GM18517 (cell line): ENCODE results near the gene CREBBP.

Source experiments
- ATAC-seq: cut with Tn5 transposase; IDR thresholded peaks from one replicate; pipeline ENCODE4 v1.9.1; 2021; ENCODE audit warnings: mild to moderate bottlenecking, moderate library complexity; ENCODE audit not compliant: unreplicated experiment

Gene CREBBP

GRCh38 chr16:3797904-3798811, 82.4 kb downstream of the CREBBP start:
- ATAC-seq = no peak

DNA sequence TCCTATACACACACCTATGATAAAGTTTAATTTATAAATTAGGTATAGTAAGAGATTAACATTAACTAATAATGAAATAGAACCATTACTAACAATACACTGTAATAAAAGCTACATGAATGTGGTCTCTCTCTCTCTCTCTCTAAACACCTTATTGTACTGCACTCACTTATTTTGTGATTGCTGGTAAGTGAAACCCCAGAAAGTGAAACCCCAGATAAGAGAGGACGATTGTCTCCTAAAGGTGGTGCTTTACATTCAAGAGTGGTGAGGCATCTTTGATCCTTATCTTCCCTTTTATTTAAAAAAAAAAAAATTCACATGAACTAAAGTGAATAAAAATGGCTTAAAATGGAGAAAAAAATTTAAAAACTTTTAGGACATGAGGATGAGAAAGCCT, 83.0 kb downstream of the CREBBP start:
- ATAC-seq = no peak

- ATAC-seq = no peak
Observed at GRCh38 chr16:3793161-3793576, 87.3 kb downstream of the CREBBP start.

DNA sequence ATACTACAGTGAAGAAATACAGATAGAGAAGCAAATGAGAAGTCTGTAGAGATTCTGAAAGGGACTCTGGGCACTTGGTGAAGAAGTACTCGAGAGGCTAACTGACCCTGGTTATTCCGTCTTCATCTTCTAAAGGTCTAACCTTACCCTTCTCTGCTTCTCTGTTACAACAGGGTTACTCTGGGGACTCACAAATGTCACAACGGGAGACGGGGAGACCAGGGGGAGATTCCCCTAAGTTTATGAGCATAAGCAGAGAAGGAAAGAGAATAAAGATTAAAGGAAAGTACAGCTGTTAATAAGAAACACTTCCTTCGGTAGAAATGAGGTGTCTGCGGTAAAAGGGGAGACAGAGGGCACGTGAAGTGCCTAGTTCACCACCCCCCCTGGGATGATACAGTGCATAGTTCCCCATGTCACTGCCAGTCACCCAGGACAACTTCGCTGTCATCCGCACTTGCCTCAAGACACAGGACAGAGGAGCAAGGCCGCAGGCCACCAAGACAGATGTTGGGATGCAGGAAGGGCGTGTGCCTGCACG, 88.0 kb downstream of the CREBBP start:
- ATAC-seq = no peak

DNA sequence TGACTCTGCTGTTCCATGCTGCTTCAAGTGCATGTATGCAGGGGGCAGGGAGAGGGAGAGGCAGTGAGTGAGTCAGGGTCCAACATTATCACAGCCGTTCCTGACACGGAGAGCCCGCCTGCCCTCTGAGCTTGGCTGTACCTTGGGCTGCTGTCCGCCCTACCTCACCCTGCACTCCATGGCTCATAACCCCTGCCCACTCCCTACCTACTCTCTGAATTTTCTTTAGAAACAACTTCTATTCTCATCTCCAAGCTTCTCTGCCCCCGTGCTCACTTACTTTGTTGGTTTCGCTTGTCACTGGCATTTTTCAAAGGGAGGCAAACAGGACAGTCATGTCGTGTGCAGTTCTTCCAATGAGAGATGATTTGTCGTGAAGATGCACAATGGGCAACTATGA, 88.8 kb downstream of the CREBBP start:
- ATAC-seq = no peak

DNA sequence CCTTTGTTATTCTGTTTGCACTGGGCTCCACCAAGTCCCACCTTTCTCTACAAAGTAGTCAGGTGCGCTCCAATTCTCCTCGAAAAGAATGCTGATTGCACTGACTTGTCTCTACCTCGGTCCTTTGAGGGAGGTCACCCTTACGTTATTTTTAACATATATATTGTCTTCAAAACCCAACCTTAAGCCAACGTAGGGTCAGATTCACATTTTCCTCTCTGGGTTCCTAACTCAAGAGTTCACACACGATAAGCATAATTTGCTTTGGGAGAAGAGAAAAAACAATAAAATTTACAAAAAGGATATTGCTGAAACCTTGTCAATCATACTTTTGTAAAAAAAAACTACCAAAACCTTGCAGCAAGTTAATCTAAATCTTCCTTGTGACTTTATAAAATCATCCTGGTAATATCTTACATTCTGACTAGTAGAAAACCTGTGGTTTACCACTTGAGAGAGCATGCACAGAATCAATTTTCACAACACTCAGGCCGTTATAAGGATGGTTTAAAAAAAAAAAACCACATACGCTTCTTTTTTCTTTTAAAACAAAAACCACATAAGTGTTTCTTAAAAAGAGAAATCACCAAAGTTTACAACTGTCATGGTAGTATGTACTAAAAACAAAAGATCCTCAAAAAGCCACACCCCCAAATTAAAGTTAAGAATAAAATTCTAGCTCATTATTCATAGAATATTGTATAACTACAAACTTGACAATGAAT, 91.0 kb downstream of the CREBBP start:
- ATAC-seq = peak; percentile 47

GRCh38 chr16:3788711-3789374, 91.7 kb downstream of the CREBBP start:
- ATAC-seq = no peak

DNA sequence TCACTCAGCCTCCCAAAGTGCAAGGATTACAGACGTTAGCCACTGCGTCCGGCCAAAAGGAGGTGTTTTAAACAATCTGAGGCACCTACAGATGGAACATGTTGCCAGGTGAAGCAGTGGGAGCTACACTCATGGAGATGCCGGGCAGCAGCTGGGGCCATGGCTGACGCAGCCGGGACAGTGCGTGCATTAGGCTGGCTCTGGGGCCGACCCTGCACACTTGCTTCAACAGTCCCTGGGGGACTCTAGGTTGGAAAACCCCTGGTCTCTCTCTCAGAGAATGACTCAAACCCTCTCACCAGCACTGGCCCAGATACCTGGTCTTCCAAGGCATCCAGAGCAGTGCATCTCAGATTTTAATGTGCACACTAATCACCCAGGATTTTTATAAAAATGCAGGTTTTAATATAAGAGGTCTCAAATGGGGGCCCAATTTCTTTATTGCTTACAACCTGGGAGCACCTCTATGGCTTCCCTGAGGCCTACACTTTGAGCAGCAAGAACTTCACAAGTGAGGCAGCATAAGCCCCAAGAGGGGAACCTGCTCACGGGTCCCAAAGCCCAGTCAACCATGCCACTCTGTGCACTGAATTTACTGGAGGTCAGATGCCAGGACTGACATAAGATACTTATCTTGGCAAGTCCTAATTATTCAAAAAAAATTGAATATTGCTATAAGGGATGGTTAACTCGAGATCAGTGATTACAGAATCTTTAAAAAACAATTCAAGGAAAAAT, 92.4 kb downstream of the CREBBP start:
- no peak for ATAC-seq

DNA sequence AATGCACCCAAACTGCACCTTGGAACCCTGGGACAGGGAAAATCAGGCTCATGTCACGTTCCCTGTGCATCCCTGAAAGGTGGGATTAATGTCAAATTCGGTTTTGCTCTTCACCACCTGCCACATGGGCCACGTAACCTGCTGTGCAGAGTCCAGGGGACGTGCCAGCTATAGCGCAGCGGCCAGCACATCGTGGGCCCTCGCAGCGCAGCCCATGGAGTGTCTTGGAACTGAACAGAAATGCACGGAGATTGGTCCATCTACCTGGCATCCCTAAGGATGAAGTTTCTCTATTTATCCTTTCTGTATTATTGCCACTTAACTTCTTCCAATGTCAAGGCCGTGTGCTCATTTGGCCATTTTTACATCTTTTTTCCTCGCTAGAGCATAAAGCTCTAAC, 95.1 kb downstream of the CREBBP start:
- no peak for ATAC-seq

- ATAC-seq = no peak
Observed at GRCh38 chr16:3783516-3783915, 97.0 kb downstream of the CREBBP start.

DNA sequence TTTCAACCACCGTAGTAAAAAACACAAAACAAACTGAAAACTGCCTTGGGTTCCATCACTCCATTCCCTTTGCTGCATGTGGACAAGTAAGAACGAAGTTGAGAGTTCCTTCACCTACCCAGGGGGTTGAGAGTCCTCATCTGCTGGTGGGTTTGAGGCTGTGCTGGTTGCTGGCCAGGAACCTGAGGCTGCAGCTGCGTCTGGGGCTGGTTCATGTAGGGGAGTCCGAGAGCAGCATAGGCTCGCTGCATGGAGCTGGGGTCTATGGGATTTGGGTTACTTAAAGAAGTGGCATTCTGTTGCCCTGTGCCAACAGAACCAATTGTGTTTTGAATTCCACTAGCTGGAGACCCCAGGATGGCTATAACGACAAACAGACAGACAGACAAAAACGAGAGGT, 97.9 kb downstream of the CREBBP start:
- no peak for ATAC-seq

- ATAC-seq = no peak
Observed at GRCh38 chr16:3781421-3781820, 99.1 kb downstream of the CREBBP start.

- no peak for ATAC-seq
Observed at GRCh38 chr16:3780570-3780969, 99.9 kb downstream of the CREBBP start.

DNA sequence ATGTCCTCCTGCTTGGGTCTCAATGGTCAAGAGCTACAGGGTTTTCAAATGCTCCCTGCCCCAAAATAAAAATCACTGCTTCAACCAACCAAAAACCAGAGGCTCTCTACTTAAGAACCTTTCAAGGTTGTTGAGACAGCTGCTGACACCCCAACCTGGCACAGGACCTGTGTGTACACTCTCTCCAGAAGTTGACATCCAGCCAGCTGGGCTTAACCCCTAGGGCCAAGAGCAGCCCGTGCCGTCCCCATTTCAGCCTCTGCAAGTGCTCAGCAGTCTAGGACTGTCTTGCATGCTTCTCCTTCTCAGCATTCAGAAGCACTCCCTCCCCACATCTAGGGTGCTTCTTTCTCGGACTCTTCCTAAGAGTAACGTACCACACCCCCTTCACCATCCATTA, 104.2 kb downstream of the CREBBP start:
- no peak for ATAC-seq

GRCh38 chr16:3774819-3775218, 105.7 kb downstream of the CREBBP start:
- ATAC-seq = no peak

DNA sequence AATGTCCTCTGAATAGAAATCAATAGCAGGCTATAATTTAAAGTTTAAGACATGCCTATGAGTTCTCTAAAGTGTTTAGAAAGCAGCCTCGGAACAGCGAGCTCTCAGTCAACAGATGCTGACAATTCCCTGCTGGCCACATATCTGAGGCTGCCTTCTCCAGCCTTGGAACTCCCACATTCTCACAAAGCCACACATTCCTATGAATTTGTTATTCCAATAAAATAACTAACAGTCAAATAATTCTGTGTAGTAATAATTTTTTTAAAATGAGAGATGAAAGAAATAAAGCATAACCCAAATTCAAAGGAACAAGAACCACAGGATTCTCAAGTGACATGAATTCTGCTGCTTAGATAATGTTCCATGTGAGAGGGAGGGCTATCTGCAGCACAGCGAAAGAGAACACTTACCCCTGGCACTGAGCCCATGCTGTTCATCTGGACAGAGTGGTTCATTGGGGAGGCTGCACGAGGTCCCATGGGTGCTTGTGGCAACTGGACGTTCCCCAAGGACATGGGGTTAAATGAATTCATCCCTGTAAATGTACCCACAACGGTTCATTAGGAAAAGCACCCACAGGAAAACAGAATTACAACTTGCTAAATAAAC, 106.3 kb downstream of the CREBBP start:
- ATAC-seq = no peak

DNA sequence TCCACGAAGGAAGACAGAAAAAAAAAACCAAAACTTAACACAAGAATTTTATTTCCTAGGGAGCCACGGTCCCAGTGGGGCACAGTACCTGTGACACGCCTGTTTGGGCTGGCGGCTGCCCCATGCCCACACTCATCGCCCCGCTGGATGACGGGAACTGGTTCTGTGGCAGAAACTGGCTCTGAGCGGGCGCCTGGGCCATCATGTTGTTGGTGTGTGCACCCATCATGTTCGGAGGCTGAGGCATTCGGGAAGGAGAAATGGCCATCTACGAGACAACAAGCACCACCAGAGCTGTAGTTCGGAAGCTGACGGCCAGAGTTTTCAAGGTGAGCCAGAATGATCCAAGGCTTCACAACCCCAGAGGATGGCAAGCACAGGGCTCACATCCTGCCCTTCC, 106.8 kb downstream of the CREBBP start:
- no peak for ATAC-seq

- no peak for ATAC-seq
Observed at GRCh38 chr16:3771513-3771912, 109.0 kb downstream of the CREBBP start.

DNA sequence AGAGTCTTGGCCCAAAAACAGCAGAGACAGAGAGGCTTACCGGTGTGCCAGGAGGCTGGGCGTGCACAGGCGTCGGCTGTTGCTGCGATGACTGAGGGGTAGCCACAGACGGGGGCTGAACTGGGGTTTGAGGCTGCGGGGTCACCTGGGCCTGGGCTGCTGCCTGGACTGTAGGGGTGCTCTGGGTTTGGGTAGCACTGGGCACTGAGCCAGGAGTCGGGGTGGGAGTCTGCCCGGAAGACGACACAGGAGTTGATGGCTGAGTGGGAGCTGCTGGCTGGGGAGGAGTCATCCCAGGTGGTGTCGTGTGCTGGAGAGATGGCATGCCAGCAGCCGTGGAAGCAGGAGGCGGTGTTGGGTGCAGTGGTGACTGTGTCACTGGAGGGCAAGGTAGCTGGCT, 110.0 kb downstream of the CREBBP start:
- no peak for ATAC-seq

DNA sequence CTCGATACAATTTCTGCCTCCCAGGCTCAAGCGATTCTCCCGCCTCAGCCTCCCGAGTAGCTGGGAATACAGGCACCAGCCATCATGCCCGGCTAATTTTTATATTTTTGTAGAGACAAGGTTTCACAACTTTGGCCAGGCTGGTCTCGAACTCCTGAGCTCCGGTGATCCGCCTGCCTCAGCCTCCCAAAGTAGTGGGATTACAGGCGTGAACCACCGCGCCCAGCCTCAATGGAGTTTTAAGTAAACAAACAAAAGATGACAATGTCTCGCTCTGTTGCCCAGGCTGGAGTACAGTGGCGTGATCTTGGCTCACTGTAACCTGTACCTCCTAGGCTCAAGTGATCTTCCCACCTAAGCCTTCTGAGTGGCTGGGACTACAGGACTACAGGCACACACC, 110.6 kb downstream of the CREBBP start:
- ATAC-seq = no peak
